ES-I3 (cell line): ENCODE data around the gene NKAIN2.

Experiments used
- H3K36me3 ChIP-seq: 2 replicates; pipeline ENCODE4 v1.6.1; 2013; ENCODE audit warnings: mild to moderate bottlenecking, low read length, control low read depth, moderate library complexity; ENCODE audit not compliant: insufficient read depth
- H3K4me1 ChIP-seq: 2 replicates; pipeline ENCODE4 v1.6.1; 2013; ENCODE audit warnings: mild to moderate bottlenecking, control low read depth, low read length; ENCODE audit not compliant: insufficient read depth
- H3K9ac ChIP-seq: 2 replicates; pipeline ENCODE4 v1.6.1; 2013; ENCODE audit warnings: low read depth, mild to moderate bottlenecking, low read length, moderate library complexity
- H3K9me3 ChIP-seq: 2 replicates; pipeline ENCODE4 v1.6.1; 2013; ENCODE audit warnings: mild to moderate bottlenecking, low read length, moderate library complexity; ENCODE audit not compliant: control insufficient read depth, insufficient read depth

Gene NKAIN2

DNA sequence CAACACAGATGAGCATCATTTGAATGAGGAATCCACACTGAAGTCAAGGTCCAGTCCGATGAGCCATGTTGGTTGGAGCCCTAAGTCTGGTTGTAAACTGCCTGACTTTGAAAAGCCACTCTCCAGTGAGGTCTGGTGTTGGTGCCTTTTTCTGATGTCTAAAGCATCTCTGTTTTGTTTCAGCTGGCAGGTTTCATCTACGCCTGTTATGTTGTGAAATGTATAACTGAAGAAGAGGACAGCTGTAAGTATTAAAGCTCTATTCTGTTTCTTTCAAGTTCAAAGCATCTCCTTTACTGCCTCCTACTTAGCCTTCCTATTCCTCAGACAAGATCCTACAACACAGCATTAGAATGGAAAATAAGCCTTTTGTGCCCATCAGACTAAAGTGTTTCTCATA is 987.5 kb downstream of the NKAIN2 start:
- no peaks in the 10 kb centered on the region for H3K4me1 ChIP-seq
- no peaks in the 10 kb centered on the region for H3K9me3 ChIP-seq
- no peaks in the 10 kb centered on the region for H3K36me3 ChIP-seq
- H3K9ac ChIP-seq = no peak overlapping the region

DNA sequence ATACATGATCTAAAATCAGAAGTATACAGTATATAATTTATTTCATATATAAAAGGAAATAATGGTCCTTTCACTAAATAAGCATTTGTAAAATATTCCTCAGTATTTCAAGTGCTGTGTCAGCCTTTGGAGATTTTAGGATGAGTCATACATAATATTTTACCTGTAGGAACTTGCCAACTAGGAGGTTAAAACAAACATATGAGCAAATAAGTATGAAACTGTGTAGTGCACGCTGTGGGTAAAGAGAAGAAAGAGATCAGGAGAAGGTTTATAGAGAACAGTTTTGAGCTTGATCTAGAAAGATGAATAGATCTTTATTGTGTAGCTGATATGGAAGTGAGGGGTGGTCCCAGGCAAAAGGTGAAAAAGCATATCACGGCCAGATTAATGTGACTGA is 988.7 kb downstream of the NKAIN2 start:
- Histone ChIP-seq H3K4me1 (no peaks in the 10 kb centered on the region), H3K36me3 (no peaks in the 10 kb centered on the region), H3K9ac (no peak overlapping the region), H3K9me3 (no peaks in the 10 kb centered on the region)

DNA sequence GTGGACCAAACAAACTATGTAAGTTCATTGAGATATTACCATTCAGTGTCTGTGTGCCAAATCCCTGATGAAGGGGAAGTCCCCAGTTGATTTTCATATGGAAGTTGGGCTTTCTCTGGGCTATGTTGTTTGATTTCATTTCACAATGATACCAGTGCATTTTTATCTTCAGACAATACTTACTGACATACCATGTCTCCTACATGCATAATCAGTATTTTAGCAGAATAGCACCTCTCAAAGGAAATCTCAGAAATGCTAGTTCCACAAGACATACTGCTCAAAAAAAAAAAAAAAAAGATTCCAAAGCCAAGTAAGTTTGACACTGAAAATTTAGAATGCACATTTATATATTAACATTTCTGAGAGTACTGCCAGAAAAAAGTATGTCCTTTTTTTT is 989.7 kb downstream of the NKAIN2 start:
- Histone ChIP-seq H3K9me3 (no peaks in the 10 kb centered on the region), H3K36me3 (no peaks in the 10 kb centered on the region), H3K9ac (no peak overlapping the region), H3K4me1 (no peaks in the 10 kb centered on the region)

DNA sequence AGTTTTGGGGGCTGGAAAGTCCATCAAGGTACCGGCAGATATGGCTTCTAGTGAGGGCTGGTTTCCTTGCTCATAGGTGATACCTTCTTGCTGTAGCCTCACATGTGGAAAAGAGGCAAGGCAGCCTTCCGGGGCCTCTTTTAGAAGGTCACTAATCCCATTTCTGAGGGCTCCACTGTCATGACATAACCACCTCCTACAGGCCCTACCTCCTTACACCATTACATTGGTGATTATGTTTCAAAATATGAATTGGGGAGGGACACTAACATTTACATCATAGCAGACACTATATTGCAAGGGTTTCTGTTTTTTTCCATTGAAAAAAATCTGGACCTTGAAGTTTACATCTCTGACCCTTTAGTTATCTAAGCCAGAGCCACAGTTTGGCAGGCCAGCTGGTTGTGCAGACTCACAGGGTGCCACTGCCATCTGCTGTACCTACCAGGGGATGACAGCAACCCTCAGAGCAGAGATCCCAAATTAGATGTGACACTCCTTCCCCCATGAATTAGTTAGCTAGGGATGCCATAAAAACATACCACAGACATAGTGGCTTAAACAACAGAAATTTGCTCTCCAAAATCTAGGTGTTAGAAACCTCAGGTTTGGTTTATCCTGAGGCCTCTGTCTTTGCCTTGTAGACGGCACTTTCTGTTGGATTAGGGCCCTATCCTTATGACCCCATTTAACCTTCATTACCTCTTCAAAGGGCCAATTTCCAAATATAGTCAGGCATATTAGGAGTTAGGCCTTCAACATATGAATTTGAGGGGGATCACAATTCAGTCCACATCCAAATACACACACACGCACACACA is 992.2 kb downstream of the NKAIN2 start:
- no peaks in the 10 kb centered on the region for H3K9me3 ChIP-seq
- no peaks in the 10 kb centered on the region for H3K4me1 ChIP-seq
- no peaks in the 10 kb centered on the region for H3K36me3 ChIP-seq
- H3K9ac ChIP-seq = no peak overlapping the region

DNA sequence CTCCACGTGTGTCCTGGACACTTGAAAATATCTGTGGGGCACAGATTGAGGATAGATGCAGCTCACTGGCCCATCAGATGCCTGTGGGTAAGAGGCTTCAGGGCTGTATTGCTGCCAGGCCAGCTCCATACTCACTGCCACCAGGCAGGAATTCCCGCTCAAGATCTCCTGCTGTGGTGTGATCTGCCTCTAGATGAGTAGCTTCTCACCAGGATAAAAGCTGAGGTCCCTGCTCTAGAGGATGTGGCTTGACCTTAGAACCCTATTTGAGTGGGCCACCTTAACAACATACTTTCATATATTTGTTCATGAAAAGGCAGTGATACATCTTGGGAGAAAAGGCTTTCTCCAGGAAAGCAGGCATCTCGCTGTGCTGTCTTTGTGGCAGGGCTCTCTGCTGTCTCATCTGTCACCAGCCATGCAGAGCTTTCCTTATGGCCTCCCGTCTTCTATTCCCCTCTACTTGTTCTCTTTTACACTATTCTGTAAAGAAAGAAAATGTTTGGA is 992.9 kb downstream of the NKAIN2 start:
- Histone ChIP-seq H3K36me3 (no peaks in the 10 kb centered on the region), H3K9ac (no peak overlapping the region), H3K4me1 (no peaks in the 10 kb centered on the region), H3K9me3 (no peaks in the 10 kb centered on the region)

DNA sequence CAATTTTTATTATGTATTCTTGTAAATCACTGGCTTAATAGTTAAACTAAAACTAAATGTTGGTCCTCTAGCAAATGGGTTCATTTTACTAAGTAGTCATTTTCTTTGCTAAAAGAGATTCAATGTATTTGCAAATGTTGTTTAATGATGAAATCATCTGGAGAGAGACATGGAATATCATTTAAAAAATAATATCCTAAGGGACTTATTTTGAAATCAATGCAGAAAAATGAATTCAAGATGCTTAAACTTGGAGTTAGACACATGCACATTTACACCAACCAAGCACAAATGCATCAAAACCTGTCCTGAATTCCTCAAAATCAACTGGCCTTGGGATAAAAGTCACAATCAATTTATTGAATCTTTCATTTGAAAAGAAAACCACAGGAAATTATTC is 993.6 kb downstream of the NKAIN2 start:
- Histone ChIP-seq H3K36me3 (no peaks in the 10 kb centered on the region), H3K9me3 (no peaks in the 10 kb centered on the region), H3K9ac (no peak overlapping the region), H3K4me1 (no peaks in the 10 kb centered on the region)

DNA sequence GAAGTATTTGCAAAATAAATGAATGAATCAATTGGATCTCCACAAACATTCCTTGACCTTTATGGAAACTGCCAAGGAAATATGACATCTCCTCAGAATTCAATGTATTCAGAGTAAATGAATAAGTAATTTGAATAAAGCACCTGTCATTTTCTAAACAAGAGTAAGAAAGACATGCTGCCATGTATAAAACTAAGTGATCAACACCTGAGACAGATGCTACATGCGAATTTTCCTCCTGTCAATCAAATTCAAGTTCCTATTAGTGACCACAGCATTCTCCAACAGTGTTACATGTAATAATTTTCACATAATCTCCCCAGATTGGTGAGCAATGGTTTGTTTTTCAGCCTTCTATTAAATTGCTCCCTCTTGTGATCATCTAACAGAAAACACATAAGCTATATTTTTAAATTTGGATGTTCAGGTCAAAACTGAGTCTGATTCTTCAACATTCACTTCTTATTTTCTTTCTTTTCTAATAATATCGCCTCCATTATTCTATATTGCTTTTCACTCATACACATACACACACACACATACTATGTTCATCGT is 995.4 kb downstream of the NKAIN2 start:
- Histone ChIP-seq H3K9me3 (peaks cover 2% of the 10 kb centered on the region; the same call in 1 of the 2 replicates), H3K4me1 (no peaks in the 10 kb centered on the region), H3K9ac (no peak overlapping the region), H3K36me3 (no peaks in the 10 kb centered on the region)

DNA sequence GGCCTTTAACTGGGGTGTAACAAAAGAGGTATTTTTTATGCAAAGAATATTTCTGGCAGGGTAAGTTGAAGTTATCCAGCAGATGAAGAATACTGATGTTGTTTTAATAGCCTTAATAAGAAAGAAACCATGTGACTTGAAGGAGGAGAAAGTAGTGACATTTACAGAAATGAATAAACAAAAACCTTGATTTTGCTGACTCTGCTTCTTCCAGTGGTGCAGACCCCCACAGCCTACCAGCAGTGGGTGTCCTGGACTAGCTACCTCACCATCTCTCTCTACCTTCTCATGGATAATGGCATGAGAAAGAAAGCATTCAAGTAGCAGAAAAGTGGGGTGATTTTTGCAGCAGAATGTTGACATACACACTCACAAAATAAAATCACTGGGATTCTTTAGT is 996.0 kb downstream of the NKAIN2 start:
- no peak overlapping the region for H3K9ac ChIP-seq
- H3K36me3 ChIP-seq = no peaks in the 10 kb centered on the region

DNA sequence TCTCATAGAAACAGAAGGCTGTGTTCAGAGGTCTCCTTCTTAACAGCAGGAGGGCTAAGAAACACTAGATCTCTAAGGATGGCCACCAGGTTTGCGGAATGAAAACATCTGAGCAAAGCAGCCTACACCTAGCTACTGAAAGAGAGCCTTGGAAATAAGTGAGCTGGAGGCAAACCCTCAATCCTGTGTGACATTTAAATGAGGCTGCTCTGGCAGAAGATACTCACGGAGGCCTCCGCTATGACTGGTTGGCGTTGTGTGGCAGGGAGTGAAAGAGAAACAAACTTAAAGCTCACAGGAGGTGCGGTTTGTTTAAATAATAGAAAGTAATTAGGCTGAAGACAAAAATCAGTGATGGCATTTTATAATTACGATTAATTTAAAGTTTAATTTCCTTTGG is 996.6 kb downstream of the NKAIN2 start:
- no peak overlapping the region for H3K9ac ChIP-seq
- peaks cover 4% of the 10 kb centered on the region; the same call in 1 of the 2 replicates for H3K9me3 ChIP-seq
- H3K36me3 ChIP-seq = no peaks in the 10 kb centered on the region
- H3K4me1 ChIP-seq = no peaks in the 10 kb centered on the region

More for the DNA sequence above, 996.0 kb downstream of the NKAIN2 start:
- Histone ChIP-seq H3K9me3 (peaks cover 4% of the 10 kb centered on the region; the same call in 1 of the 2 replicates), H3K4me1 (no peaks in the 10 kb centered on the region)

DNA sequence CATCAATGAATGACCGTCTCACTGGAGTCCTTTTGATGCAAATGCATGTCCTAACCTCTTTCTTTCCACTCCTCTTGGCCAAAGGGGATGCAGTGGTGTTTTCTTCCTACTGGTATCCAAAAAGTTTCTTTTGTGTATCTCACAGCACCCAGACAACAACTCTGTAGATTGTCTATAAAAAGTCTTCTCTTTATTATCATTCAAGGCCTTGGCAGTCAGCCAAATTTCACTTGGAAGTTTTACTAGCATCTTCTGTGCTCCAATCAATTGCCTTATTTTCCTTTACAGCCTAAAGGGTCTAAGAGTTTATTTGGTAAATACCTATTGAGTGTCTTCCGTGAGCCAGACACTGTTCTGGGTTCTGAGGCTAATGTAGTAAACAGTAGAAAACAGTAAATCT is 1008.4 kb downstream of the NKAIN2 start:
- H3K9me3 ChIP-seq = no peaks in the 10 kb centered on the region
- H3K36me3 ChIP-seq = no peaks in the 10 kb centered on the region
- no peaks in the 10 kb centered on the region for H3K4me1 ChIP-seq
- H3K9ac ChIP-seq = no peak overlapping the region

DNA sequence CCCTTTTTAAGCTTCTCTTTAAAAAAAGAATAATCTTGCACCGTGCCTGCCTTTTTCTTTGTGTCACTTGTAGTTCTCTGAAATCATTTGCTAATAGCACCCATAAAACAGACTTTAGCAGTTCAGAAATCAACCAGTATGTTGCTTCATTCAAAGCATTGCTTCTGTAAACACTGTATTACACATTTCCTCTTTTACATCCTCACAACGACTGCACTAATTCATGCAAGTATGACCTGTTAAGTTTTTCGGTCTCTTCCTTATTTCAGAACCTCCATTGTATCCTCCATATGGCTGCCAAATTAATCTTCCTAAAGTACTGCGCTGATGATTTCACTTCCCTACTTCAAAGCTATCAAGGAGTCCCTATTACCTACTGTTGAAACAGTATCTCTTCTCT is 1015.7 kb downstream of the NKAIN2 start:
- no peak overlapping the region for H3K9ac ChIP-seq
- no peaks in the 10 kb centered on the region for H3K4me1 ChIP-seq
- no peaks in the 10 kb centered on the region for H3K9me3 ChIP-seq
- no peaks in the 10 kb centered on the region; the same call in 1 of the 2 replicates for H3K36me3 ChIP-seq

DNA sequence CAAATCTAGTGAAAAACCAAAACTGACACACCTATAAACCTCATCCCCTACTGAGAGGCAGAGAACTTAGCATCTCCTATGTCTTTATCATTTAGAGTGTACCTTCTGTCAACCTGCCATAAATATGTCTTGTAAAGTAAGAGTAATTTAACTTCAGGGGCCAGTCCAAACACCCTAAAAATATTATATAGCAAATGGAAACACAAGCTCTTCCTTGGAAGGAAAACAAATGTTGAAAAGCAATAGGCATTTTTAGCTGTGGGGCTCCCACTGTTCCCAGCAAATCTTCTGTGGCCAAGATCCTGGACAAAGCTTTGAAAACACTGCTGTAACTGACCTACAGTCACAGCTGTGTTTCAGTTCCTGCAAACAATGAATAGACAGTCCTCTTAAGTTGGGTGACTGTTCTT is 1018.5 kb downstream of the NKAIN2 start:
- Histone ChIP-seq H3K36me3 (no peaks in the 10 kb centered on the region; the same call in 1 of the 2 replicates), H3K9ac (no peak overlapping the region), H3K4me1 (no peaks in the 10 kb centered on the region), H3K9me3 (no peaks in the 10 kb centered on the region)

DNA sequence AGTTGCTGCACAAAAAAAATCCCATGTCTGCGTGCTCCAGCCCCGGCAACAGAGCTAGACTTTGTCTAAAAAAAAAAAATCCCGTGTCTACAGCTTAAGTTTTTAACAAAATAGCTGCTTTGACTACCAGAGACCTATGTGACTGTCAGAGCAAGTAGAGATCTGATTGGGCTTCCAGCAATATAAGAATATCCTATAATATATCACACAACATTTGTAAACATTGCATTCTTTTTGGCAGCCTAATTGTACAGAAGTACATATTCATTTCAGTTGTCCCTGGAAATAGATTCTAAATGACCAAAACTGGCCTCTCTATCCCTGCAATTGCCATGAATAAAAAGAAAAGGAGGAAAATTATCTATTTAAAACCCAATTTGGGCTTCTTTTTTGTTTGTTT is 1019.1 kb downstream of the NKAIN2 start:
- Histone ChIP-seq H3K36me3 (no peaks in the 10 kb centered on the region; the same call in 1 of the 2 replicates), H3K4me1 (no peaks in the 10 kb centered on the region), H3K9me3 (no peaks in the 10 kb centered on the region), H3K9ac (no peak overlapping the region)

DNA sequence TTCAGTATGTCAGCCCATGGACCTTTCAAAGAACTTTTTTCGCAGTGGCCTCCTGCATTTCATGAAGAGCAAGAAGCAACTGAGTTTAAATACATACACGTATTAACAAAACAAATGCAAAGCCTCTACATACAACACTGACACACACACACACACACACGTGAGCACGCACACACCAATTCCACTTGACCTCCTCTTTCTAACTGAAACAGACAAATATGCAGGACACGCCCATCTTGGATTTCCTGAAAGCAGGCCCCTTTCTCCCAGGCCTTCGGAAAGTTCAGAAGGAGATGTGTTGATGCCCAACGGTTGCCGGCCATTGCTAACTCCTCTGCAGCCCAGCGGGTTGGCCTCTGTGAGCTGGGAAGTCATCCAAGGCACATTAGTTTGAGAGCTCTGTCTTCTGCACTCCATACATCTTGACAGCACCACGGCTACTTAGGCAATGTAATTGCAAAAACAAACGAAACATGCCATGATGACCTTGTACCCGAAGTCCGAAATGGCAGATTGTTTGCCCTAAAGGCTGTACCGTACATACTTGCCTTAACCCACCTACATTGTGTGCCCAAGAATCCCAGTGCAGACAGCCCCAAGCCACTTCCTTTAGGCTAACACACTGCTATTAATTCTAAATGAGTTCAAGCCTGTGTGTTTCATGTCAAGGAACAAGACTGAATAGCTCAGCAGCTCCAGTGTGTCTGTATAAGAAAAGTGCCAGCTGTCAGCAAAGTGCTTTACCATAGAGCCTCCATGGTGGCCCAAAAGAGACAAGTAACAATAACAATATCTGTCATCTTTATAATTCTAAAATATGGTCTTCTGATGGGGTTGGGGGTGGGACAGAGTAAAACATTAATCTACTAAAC is 1019.8 kb downstream of the NKAIN2 start:
- H3K9me3 ChIP-seq = no peaks in the 10 kb centered on the region

More for the DNA sequence above, 1019.8 kb downstream of the NKAIN2 start:
- no peaks in the 10 kb centered on the region for H3K4me1 ChIP-seq
- no peak overlapping the region for H3K9ac ChIP-seq
- no peaks in the 10 kb centered on the region; the same call in 1 of the 2 replicates for H3K36me3 ChIP-seq
